Non-pigmented ciliary epithelial cell (primary cell): ENCODE results near the gene CARMIL3.
A peak's percentile ranks its signal among the peaks of the same experiment; 100 is the strongest.
"Not testable (repeated sequence)": the region's sequence is repeated elsewhere in the genome, so short reads cannot be mapped to it uniquely, and the experiment has no call there.

Experiments
- DNase-seq: peaks from one replicate; pipeline ENCODE4 v3.0.0-alpha.2; 2010; ENCODE audit warnings: low read depth

The CARMIL3 gene

GRCh38 chr14:24051789-24052655, at the start of gene CARMIL3:
TSS of gene CARMIL3 (plus strand) at chr14:24052009. CDS start at chr14:24052154, 145 bp downstream.
- DNase-seq: no peak

GRCh38 chr14:24006471-24006816, 45.4 kb upstream of the CARMIL3 start:
- not testable (repeated sequence) for DNase-seq

- DNase-seq: not testable (repeated sequence)
These were observed 44.8 kb upstream of the CARMIL3 start for GRCh38 chr14:24006817-24007652.

GRCh38 chr14:24011051-24011450, 40.8 kb upstream of the CARMIL3 start:
- DNase-seq: no peak

- not testable (repeated sequence) for DNase-seq
These were observed 39.0 kb upstream of the CARMIL3 start for GRCh38 chr14:24012726-24013273.

GRCh38 chr14:24013654-24014514, 37.9 kb upstream of the CARMIL3 start:
- DNase-seq: peak; percentile 34

GRCh38 chr14:24015745-24016144, 36.1 kb upstream of the CARMIL3 start:
- DNase-seq: not testable (repeated sequence)

GRCh38 chr14:24018978-24019377, 32.8 kb upstream of the CARMIL3 start:
- not testable (repeated sequence) for DNase-seq

GRCh38 chr14:24019944-24020343, 31.9 kb upstream of the CARMIL3 start:
- not testable (repeated sequence) for DNase-seq

- DNase-seq: not testable (repeated sequence)
These were observed 31.3 kb upstream of the CARMIL3 start for GRCh38 chr14:24020520-24020919.

GRCh38 chr14:24024939-24025418, 26.8 kb upstream of the CARMIL3 start:
- DNase-seq: not testable (repeated sequence)

GRCh38 chr14:24029687-24030086, 22.1 kb upstream of the CARMIL3 start:
- DNase-seq: not testable (repeated sequence)

- not testable (repeated sequence) for DNase-seq
These were observed 20.5 kb upstream of the CARMIL3 start for GRCh38 chr14:24031331-24031730.

GRCh38 chr14:24032727-24033418, 18.9 kb upstream of the CARMIL3 start:
- peak; percentile 47 for DNase-seq

GRCh38 chr14:24035769-24036168, 16.0 kb upstream of the CARMIL3 start:
- DNase-seq: not testable (repeated sequence)

GRCh38 chr14:24036169-24036962, 15.4 kb upstream of the CARMIL3 start:
- peak; percentile 15 for DNase-seq

GRCh38 chr14:24036963-24037657, 14.7 kb upstream of the CARMIL3 start:
- not testable (repeated sequence) for DNase-seq

GRCh38 chr14:24037658-24038037, 14.2 kb upstream of the CARMIL3 start:
- DNase-seq: no peak

GRCh38 chr14:24038686-24039085, 13.1 kb upstream of the CARMIL3 start:
- DNase-seq: no peak
